HCT116 (cell line): ENCODE results near the gene ASAP3. TPM values are rescaled to one million over a fixed set of nuclear protein-coding genes. Genes with fewer than 3 reads are reported as not detected.

Source experiments
- ATAC-seq: fragments of 200-7000 bp; cut with Tn5 transposase; 2 replicates; pipeline ENCODE4 v1.9.1; 2020; ENCODE audit warnings: mild to moderate bottlenecking, moderate library complexity
- BruUV-seq: library from RNA; stranded (reverse); fragments of 400-500 nt; replicated peaks from 2 replicates; lab custom pipeline; 2021; lab: Mats Ljungman, UMichigan
- CTCF ChIA-PET: fragments of 300-600 bp; sonication (Branson Sonifier 250); formaldehyde crosslinking; loops from one replicate; lab custom pipeline; 2021; ENCODE audit warnings: antibody characterized with exemption; lab: Charles Lee
- POLR2A ChIA-PET: fragments of 300-600, 350-600 bp; sonication (Branson Sonifier 250); formaldehyde crosslinking; loops from one replicate; lab custom pipeline; 2021; ENCODE audit warnings: antibody characterized with exemption; lab: Charles Lee
- RAD21 ChIA-PET, 2 experiments: fragments of 300-600 bp; sonication (Branson Sonifier 250); formaldehyde crosslinking; loops; one replicate each; lab custom pipeline; 2023; ENCODE audit warnings: low total read pairs in 2 of 2; ENCODE audit not compliant: uncharacterized antibody in 2 of 2, unreplicated experiment in 2 of 2, low non-redundant PET in 1 of 2; lab: Charles Lee
- DNase-seq: peaks from one replicate; pipeline ENCODE4 v3.0.0-alpha.2; 2010; ENCODE audit warnings: low read depth, low spot score
- H2AFZ ChIP-seq: fragments of 200-600 bp; shearing (Covaris generic), sonication (generic); 2 replicates; pipeline ENCODE4 v1.6.1; 2017; ENCODE audit warnings: low read depth, mixed run types, mixed read lengths, antibody characterized with exemption, low read length; ENCODE audit not compliant: poor library complexity, severe bottlenecking
- H3K27ac ChIP-seq: 2 replicates; pipeline ENCODE4 v1.5.1; 2012; ENCODE audit warnings: low read depth, low read length
- H3K27me3 ChIP-seq: fragments of 200-600 bp; sonication (generic); 2 replicates; pipeline ENCODE4 v1.6.1; 2016; ENCODE audit warnings: mixed run types, low read length, mixed read lengths; ENCODE audit not compliant: insufficient read depth
- H3K36me3 ChIP-seq, 2 experiments: fragments of 200-500 bp in 1 of 2; fragments of 200-600 bp in 1 of 2; sonication (Bioruptor generic) in 1 of 2; sonication (generic) in 1 of 2; 2 replicates each; pipeline versions ENCODE4 v1.5.1 to v1.6.1; 2014 to 2016; ENCODE audit warnings: low read length in 2 of 2, inconsistent platforms in 1 of 2, mixed read lengths in 1 of 2, mixed run types in 1 of 2; ENCODE audit not compliant: insufficient read depth in 2 of 2, control insufficient read depth in 1 of 2
- H3K4me1 ChIP-seq, 2 experiments: fragments of 200-600 bp in 1 of 2; sonication (generic) in 1 of 2; 2 replicates each; pipeline versions ENCODE4 v1.5.1 to v1.6.1; 2012 to 2017; ENCODE audit warnings: low read length in 2 of 2, inconsistent platforms in 1 of 2, mild to moderate bottlenecking in 1 of 2, mixed read lengths in 1 of 2, mixed run types in 1 of 2, moderate library complexity in 1 of 2; ENCODE audit not compliant: insufficient read depth in 2 of 2, control insufficient read depth in 1 of 2
- H3K4me2 ChIP-seq: fragments of 200-600 bp; sonication (generic); 2 replicates; pipeline ENCODE4 v1.6.1; 2017; ENCODE audit warnings: mixed run types, low read length, mixed read lengths
- H3K4me3 ChIP-seq, 2 experiments: fragments of 200-600 bp in 1 of 2; sonication (generic) in 1 of 2; replicated peaks in 1 of 2; 2 replicates each; pipeline ENCODE4 v1.5.1; 2011 to 2016; ENCODE audit warnings: low read length in 2 of 2, control low read depth in 1 of 2, low read depth in 1 of 2, mild to moderate bottlenecking in 1 of 2, mixed read lengths in 1 of 2, mixed run types in 1 of 2
- H3K79me2 ChIP-seq: fragments of 200-600 bp; sonication (generic); 2 replicates; pipeline ENCODE4 v1.6.1; 2017; ENCODE audit warnings: mild to moderate bottlenecking, mixed run types, low read length, moderate library complexity, mixed read lengths; ENCODE audit not compliant: insufficient read depth
- H3K9ac ChIP-seq: fragments of 200-600 bp; sonication (generic); 2 replicates; pipeline ENCODE4 v1.6.1; 2016; ENCODE audit warnings: low read length, mixed read lengths
- H3K9me2 ChIP-seq: fragments of 200-600 bp; sonication (generic), shearing (Covaris generic); 2 replicates; pipeline ENCODE4 v1.6.1; 2017; ENCODE audit warnings: mixed run types, mild to moderate bottlenecking, moderate library complexity; ENCODE audit not compliant: insufficient read depth
- H3K9me3 ChIP-seq, 2 experiments: fragments of 200-500 bp in 1 of 2; fragments of 200-600 bp in 1 of 2; sonication (Bioruptor generic) in 1 of 2; sonication (generic) in 1 of 2; 2 replicates each; pipeline ENCODE4 v1.6.1; 2014 to 2017; ENCODE audit warnings: low read length in 2 of 2, mixed read lengths in 2 of 2, inconsistent platforms in 1 of 2, low read depth in 1 of 2, mild to moderate bottlenecking in 1 of 2, mixed run types in 1 of 2, moderate library complexity in 1 of 2; ENCODE audit not compliant: control insufficient read depth in 1 of 2, insufficient read depth in 1 of 2
- H4K20me1 ChIP-seq: fragments of 200-600 bp; sonication (generic), shearing (Covaris generic); 2 replicates; pipeline ENCODE4 v1.6.1; 2017; ENCODE audit warnings: mixed run types, mild to moderate bottlenecking, moderate library complexity; ENCODE audit not compliant: insufficient read depth
- CTCF ChIP-seq, 3 experiments: fragments of 200-600 bp in 1 of 3; sonication (generic) in 1 of 3; IDR thresholded peaks in 2 of 3; conservative IDR thresholded peaks in 1 of 3; 2 replicates each; pipeline ENCODE4 v1.5.1; 2012 to 2017; ENCODE audit warnings: low read depth in 2 of 3, low read length in 2 of 3, antibody characterized with exemption in 1 of 3, borderline replicate concordance in 1 of 3, control low read depth in 1 of 3, mild to moderate bottlenecking in 1 of 3, mixed read lengths in 1 of 3, mixed run types in 1 of 3, moderate library complexity in 1 of 3; ENCODE audit not compliant: insufficient read depth in 1 of 3
- EGR1 ChIP-seq: IDR thresholded peaks from 2 replicates; pipeline ENCODE4 v1.6.1; 2012; ENCODE audit warnings: low read depth
- EZH2 ChIP-seq: fragments of 200-600 bp; sonication (generic); IDR thresholded peaks from 2 replicates; pipeline ENCODE4 v1.6.1; 2017; ENCODE audit warnings: antibody characterized with exemption, mixed run types
- EZH2phosphoT487 ChIP-seq: fragments of 200-600 bp; IDR thresholded peaks from 2 replicates; pipeline ENCODE4 v1.6.1; 2018; ENCODE audit warnings: antibody characterized with exemption, borderline replicate concordance
- MAX ChIP-seq: IDR thresholded peaks from 2 replicates; pipeline ENCODE4 v1.6.1; 2012
- POLR2A ChIP-seq: IDR thresholded peaks from 2 replicates; pipeline ENCODE4 v1.7.0; 2011; ENCODE audit warnings: borderline replicate concordance; ENCODE audit not compliant: insufficient read depth, insufficient read length; ENCODE audit errors: extremely low read depth
- RAD21 ChIP-seq: IDR thresholded peaks from 2 replicates; pipeline ENCODE4 v1.6.1; 2012; ENCODE audit warnings: low read depth, mild to moderate bottlenecking
- SRF ChIP-seq: IDR thresholded peaks from 2 replicates; pipeline ENCODE4 v1.6.1; 2012; ENCODE audit warnings: low read depth
- ZBTB33 ChIP-seq: IDR thresholded peaks from 2 replicates; pipeline ENCODE4 v1.6.1; 2011; ENCODE audit warnings: mild to moderate bottlenecking, low read length, moderate library complexity; ENCODE audit not compliant: insufficient replicate concordance; ENCODE audit errors: extremely low read depth
- ZFX ChIP-seq: fragments of 450-650 bp; IDR thresholded peaks from 2 replicates; pipeline ENCODE4 v1.6.1; 2017
- intact Hi-C: fragments of 100-400 bp; cut with micrococcal nuclease; formaldehyde crosslinking; loops from 2 replicates; pipeline ENCODE4 v1.10.0; 2022
- total RNA-seq: library from RNA; stranded (reverse); gene quantifications from one replicate; pipeline ENCODE4 v1.2.1, GENCODE V29; 2021; ENCODE audit not compliant: unreplicated experiment

The ASAP3 gene
- total RNA-seq, 1 experiment from 2014 or later, result 19.7 TPM

GRCh38 chr1:23524163-23524562, 40.2 kb upstream of the ASAP3 start:
- Histone ChIP-seq H3K9me2 (no peaks in the 10 kb centered on the region), H3K4me3 (no peak overlapping the region), H3K9me3 (no peaks in the 10 kb centered on the region), H2AFZ (no peak overlapping the region), H3K9ac (no peak overlapping the region), H3K27ac (no peak overlapping the region), H3K4me1 (peaks cover 29 to 41% of the 10 kb centered on the region in 2 experiments), H4K20me1 (no peaks in the 10 kb centered on the region), H3K79me2 (peaks cover 54% of the 10 kb centered on the region), H3K4me2 (no peak overlapping the region), H3K27me3 (no peaks in the 10 kb centered on the region), H3K36me3 (peaks cover 4 to 26% of the 10 kb centered on the region in 2 experiments; a peak in 3 of 4 replicates)
- CTCF ChIA-PET, result no interaction called here
- TF ChIP-seq POLR2A (no peak), MAX (no peak), EZH2phosphoT487 (no peak), ZFX (no peak), CTCF (IDR thresholded peaks at IDR 0.05 in 2 of 3, conservative IDR thresholded peaks at IDR 0.05 in 1 of 3; ENCODE audit: borderline replicate concordance in 1 of 3, insufficient read depth in 1 of 3, low read depth in 2 of 3, low read length in 2 of 3) (no peak), RAD21 (no peak), EGR1 (no peak), ZBTB33 (no peak), SRF (no peak), EZH2 (no peak)
- intact Hi-C loops, result no loop called here
- POLR2A ChIA-PET, result no interaction called here
- BruUV-seq, result no TSS peak
- DNase-seq, result no peak
- ATAC-seq, result no peak
- RAD21 ChIA-PET, result interaction anchor here in 1 of 2 experiments (0.6 kb wide), 1 partner anchor 843 kb away, joined by 3 read pairs; no protein-coding TSS in a partner anchor
